ENCODE measurements around the gene GRIN3B.

Gene GRIN3B

GRCh38 chr19:991932-992669 is 8.1 kb upstream of the GRIN3B start:
- H3K4me3 ChIP-seq (ENCODE audit: low read length), result no peak overlapping the region
- TF ChIP-seq, protein P1, sequence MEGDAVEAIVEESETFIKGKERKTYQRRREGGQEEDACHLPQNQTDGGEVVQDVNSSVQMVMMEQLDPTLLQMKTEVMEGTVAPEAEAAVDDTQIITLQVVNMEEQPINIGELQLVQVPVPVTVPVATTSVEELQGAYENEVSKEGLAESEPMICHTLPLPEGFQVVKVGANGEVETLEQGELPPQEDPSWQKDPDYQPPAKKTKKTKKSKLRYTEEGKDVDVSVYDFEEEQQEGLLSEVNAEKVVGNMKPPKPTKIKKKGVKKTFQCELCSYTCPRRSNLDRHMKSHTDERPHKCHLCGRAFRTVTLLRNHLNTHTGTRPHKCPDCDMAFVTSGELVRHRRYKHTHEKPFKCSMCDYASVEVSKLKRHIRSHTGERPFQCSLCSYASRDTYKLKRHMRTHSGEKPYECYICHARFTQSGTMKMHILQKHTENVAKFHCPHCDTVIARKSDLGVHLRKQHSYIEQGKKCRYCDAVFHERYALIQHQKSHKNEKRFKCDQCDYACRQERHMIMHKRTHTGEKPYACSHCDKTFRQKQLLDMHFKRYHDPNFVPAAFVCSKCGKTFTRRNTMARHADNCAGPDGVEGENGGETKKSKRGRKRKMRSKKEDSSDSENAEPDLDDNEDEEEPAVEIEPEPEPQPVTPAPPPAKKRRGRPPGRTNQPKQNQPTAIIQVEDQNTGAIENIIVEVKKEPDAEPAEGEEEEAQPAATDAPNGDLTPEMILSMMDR (conservative IDR thresholded peaks at IDR 0.05; ENCODE audit: low read length), result no peak
- DNase-seq (ENCODE audit: low read depth), result no peak

GRCh38 chr19:992670-993055 is 7.6 kb upstream of the GRIN3B start:
- TF ChIP-seq, protein P1 (conservative IDR thresholded peaks at IDR 0.05; ENCODE audit: low read length), result no peak
- no peak for DNase-seq (ENCODE audit: low read depth)
- H3K4me3 ChIP-seq (ENCODE audit: low read length), result no peak overlapping the region

- TF ChIP-seq, protein P1 (conservative IDR thresholded peaks at IDR 0.05; ENCODE audit: low read length), result no peak
- H3K4me3 ChIP-seq (ENCODE audit: low read length), result no peak overlapping the region
- no peak for DNase-seq (ENCODE audit: low read depth)
Measured at GRCh38 chr19:993361-993830, 6.8 kb upstream of the GRIN3B start.

- no peak overlapping the region for H3K4me3 ChIP-seq (ENCODE audit: low read length)
- DNase-seq (ENCODE audit: low read depth), result no peak
- TF ChIP-seq, protein P1 (conservative IDR thresholded peaks at IDR 0.05; ENCODE audit: low read length), result no peak
Measured at GRCh38 chr19:993831-994393, 6.3 kb upstream of the GRIN3B start.

GRCh38 chr19:994516-994915 is 5.7 kb upstream of the GRIN3B start:
- TF ChIP-seq, protein P1 (conservative IDR thresholded peaks at IDR 0.05; ENCODE audit: low read length), result no peak
- H3K4me3 ChIP-seq (ENCODE audit: low read length), result no peak overlapping the region
- DNase-seq (ENCODE audit: low read depth), result no peak

- DNase-seq (ENCODE audit: low read depth), result no peak
- TF ChIP-seq, protein P1 (conservative IDR thresholded peaks at IDR 0.05; ENCODE audit: low read length), result no peak
- no peak overlapping the region for H3K4me3 ChIP-seq (ENCODE audit: low read length)
Measured at GRCh38 chr19:995051-995827, 5.0 kb upstream of the GRIN3B start.
